Activated CD4-positive, alpha-beta T cell treated with anti-CD3 and anti-CD28 coated beads, Interleukin-2, amount 50 U/mL, for 24 hours (primary cell): ENCODE data around the gene DENND5B.
"Not testable (repeated sequence)": the region's sequence is repeated elsewhere in the genome, so short reads cannot be mapped to it uniquely, and the experiment has no call there.

Experiments used
- DNase-seq, 2 donors: peaks; one replicate each; pipeline ENCODE4 v3.0.0-alpha.2; 2020; ENCODE audit warnings: low read depth in 1 of 2, low spot score in 1 of 2

DENND5B gene

GRCh38 chr12:31508436-31509150 lies 82.3 kb downstream of the DENND5B start:
- DNase-seq, result no peak

GRCh38 chr12:31507966-31508365 lies 83.0 kb downstream of the DENND5B start:
- no peak for DNase-seq

GRCh38 chr12:31506515-31507306 lies 84.2 kb downstream of the DENND5B start:
- no peak for DNase-seq

- no peak for DNase-seq
Observed at GRCh38 chr12:31504625-31505222, 86.2 kb downstream of the DENND5B start.

- not testable (repeated sequence) for DNase-seq
Observed at GRCh38 chr12:31501014-31501413, 89.9 kb downstream of the DENND5B start.

- no peak for DNase-seq
Observed at GRCh38 chr12:31499567-31499966, 91.4 kb downstream of the DENND5B start.

- no peak for DNase-seq
Observed at GRCh38 chr12:31498424-31498823, 92.5 kb downstream of the DENND5B start.

- no peak for DNase-seq
Observed at GRCh38 chr12:31496257-31496656, 94.7 kb downstream of the DENND5B start.

GRCh38 chr12:31494455-31494854 lies 96.5 kb downstream of the DENND5B start:
- no peak for DNase-seq

GRCh38 chr12:31492599-31493196 lies 98.2 kb downstream of the DENND5B start:
- DNase-seq, result no peak

GRCh38 chr12:31491841-31492598 lies 98.9 kb downstream of the DENND5B start:
- DNase-seq, result no peak

- no peak for DNase-seq
Observed at GRCh38 chr12:31491241-31491794, 99.6 kb downstream of the DENND5B start.

GRCh38 chr12:31488737-31489338 lies 102.1 kb downstream of the DENND5B start:
- DNase-seq, result no peak

- DNase-seq, result no peak
Observed at GRCh38 chr12:31485571-31485970, 105.4 kb downstream of the DENND5B start.

GRCh38 chr12:31482816-31483215 lies 108.1 kb downstream of the DENND5B start:
- no peak for DNase-seq

- DNase-seq, result no peak
Observed at GRCh38 chr12:31481415-31481814, 109.5 kb downstream of the DENND5B start.

GRCh38 chr12:31479516-31480210 lies 111.3 kb downstream of the DENND5B start:
- DNase-seq, result no peak

GRCh38 chr12:31478898-31479297 lies 112.0 kb downstream of the DENND5B start:
- DNase-seq, result no peak

GRCh38 chr12:31478425-31478824 lies 112.5 kb downstream of the DENND5B start:
- no peak for DNase-seq

- no peak for DNase-seq
Observed at GRCh38 chr12:31477687-31478086, 113.2 kb downstream of the DENND5B start.
